GM15510 (cell line): ENCODE measurements around the gene MON1B.

Experiments used
- POLR2A ChIP-seq: IDR thresholded peaks from 3 replicates; pipeline ENCODE4 v1.6.1; 2011; ENCODE audit warnings: borderline replicate concordance; ENCODE audit not compliant: insufficient read length; ENCODE audit errors: extremely low read depth

Gene MON1B

DNA sequence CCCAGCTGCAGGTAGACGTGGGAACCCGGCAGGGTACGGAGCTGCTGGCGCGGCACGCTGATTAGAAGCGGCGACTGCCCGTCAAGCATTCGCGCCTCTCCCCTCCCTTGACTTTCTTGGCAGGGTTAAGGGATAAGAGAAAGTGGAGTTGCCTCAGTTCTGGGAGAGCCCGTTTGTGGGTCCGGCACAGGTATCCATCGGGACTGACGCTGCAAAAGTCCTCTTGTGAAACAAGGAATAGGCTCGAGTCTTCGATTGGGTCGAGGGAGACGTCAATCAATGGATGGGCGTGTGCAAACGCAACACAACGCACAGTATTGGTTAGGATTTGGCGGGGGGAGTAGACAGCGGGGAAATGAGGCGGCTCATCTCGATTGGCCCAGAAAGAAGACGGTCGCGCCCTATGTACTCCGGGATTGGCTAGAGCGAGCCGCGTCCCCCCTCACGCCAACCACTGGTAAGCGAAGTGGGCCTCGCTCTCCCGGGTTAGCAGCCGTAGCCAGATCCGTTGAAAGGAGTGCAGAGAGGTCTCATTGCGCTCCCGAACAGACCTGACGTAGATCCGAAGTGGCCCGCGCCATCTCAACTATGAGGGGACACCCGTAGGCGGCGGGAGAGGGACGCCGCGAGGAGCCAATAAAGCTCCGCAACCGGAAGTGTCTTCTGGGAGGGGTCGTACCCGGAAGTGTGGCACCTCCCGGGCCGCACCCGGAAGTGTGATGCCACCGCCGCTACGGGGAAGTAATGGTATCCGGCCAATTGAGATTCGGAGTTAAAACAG, at the start of gene MON1B:
MON1B (plus strand) TSS at position 713 of the 781 bp plus-strand sequence. CDS start 296 bp downstream, outside the sequence.
- peak; percentile 67 for TF ChIP-seq POLR2A

- no peak for TF ChIP-seq POLR2A
Observed at GRCh38 chr16:77143364-77143763, 47.6 kb upstream of the MON1B start.

- no peak for TF ChIP-seq POLR2A
Observed at GRCh38 chr16:77148121-77148520, 42.9 kb upstream of the MON1B start.

GRCh38 chr16:77157346-77158058, 33.5 kb upstream of the MON1B start:
- TF ChIP-seq POLR2A, result no peak

- TF ChIP-seq POLR2A, result no peak
Observed at GRCh38 chr16:77158293-77158692, 32.7 kb upstream of the MON1B start.

DNA sequence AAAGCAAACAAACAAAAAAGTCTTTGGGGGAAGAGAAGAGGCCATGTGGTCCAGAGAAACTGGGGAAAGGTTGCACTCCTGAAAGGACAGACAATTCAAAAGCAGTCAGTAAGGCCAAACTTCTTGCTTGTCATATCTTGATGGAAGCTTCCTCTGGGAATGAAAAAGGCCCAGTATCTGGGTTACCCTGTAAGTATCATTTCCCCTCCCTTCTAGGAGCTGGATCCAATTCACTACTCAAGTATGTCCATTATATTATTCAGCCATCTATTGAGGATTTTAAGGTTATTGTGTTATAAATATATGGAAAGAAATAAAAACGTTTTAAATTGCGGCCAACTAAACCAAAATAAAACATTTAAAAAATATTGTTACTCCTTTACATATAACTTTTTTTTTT, 26.0 kb upstream of the MON1B start:
- no peak for TF ChIP-seq POLR2A

GRCh38 chr16:77166726-77167125, 24.3 kb upstream of the MON1B start:
- no peak for TF ChIP-seq POLR2A

- TF ChIP-seq POLR2A, result no peak
Observed at GRCh38 chr16:77168901-77169300, 22.1 kb upstream of the MON1B start.

DNA sequence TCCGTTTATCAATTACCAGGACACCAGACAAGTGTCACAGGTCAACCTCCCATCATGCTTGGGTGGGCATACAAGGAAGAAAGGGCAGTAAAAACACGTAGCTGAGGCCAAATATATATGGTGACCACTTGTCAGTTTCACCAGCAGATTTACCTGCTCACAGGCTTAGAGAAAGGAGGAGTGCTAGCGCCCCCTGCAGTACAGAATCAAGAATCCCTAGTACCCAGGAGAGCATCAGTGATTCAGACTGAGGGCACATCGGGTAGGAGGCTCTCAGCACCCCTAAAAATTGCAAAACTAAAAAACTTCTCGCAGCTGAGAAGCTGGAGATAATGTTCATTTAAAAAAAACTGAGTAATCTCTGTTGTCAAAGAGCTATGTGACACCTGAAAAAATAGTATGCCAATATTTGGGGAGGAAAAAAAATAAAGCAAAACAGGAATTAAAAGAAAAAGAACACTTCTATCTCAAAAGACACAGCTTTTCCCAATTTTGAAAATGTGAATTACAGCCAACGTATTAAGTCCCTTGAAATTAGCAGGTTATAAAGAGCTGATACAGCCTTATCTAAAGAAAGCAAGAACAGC, 21.2 kb upstream of the MON1B start:
- TF ChIP-seq POLR2A, result no peak

DNA sequence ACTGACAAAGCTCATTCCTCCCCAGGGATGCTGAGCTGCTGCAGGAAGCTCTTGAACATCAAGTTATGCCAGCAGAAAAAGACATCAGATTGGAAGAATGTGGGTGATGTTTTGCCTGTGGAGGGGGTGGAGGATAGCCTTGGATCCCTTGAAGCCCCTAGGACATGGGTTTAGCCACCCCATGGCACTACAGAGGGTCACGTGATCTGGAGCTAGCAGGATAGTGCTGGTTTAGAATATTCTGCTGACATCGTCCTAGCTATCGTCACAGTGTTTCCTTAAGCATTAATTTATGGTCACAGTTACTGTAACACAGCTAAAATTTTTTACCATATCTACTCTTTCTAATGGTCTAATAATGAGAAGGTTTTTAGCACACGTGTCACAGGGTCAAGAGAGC, 20.2 kb upstream of the MON1B start:
- TF ChIP-seq POLR2A, result no peak

DNA sequence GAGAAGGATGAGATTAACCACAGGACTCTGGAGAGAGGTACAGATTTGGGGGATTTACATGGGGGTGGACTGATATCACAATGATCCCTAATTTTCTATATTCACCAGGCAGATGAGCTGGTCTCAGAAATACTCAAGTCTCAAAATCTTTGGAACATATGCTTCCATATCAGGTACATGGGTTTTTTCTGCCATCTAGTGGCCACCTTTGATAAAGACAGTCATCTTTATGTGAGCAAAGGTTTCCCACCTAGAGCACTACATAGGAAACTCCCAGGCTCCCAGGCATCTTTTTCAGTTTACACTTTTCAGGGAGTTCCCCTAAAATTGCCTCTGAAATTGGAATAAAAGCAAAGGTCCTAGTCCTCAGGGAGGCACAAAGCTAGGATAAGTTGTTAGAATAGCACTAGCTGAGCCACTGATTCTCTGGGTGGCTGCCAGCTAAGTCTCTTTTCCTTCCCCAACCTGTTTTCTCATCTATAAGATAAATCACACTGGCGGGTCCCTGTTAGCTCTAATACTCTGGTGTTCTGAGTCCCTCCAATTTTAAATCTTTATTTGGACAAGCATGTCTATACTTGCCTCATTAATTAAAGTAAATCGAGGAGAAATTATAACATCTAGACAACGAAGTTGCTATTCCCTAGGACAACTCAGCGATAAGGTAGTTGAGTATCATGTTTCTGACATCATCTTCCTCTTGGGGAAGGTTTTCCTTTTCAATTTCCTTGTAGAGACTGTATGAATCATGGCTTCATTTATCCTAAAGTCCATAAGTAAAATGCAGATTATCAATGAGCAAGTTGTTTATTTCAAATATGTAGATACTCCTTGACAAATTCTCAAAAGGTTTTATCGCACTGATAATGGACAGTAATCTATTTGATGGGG, 19.0 kb upstream of the MON1B start:
- TF ChIP-seq POLR2A, result no peak

DNA sequence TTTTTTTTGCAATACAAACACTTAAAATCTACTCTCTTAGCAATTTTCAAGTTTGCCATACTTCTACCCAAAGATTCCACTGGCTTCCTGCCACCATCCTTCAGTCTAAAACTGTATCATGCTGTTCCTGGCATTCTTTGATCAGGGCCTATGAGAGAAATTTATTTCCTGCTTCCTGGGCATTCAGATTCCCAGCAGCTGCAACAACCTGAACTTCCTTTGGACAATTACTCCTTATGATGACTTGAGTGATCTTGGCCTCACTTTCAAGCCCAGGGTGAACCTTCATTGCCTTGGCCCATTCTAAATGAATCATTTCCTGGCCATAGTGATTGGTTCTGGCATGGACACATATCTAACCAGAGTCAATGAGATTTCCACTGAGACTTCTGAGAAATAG, 18.0 kb upstream of the MON1B start:
- TF ChIP-seq POLR2A, result no peak

DNA sequence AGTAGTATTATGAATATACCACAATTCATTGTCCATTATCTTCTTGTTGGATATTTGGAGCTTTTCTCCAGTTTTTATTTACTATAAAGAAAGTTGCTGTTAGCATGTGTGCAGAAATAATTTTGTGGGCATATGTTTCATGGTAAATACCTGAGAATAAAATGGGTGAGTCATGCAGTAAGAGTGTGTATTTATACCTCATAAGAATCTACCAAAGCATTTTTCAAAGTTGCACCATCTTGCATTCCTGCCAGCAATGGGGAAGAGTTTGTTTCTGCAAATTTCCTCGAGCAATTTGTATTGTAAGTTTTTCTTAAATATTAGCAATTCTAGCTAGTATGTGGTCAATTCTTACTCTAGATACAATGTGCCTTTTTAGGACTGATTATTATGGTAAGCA, 7.9 kb upstream of the MON1B start:
- TF ChIP-seq POLR2A, result no peak

DNA sequence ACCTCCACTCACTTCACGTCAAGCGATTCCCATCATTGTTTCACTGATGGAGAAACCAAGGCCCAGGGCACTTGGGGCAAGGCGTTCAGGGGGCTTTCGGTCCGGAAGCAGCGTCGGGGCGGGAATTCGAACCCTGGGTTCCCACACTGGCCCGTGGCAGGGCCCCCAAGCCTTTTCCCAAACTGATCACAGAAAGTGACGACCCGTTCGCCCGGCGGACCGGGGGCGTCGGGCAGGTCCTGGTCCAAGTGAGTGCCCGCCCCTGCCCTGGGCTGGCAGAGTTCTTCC, 856 bp upstream of the MON1B start:
- no peak for TF ChIP-seq POLR2A
